Spleen (tissue), 11 donors: ENCODE measurements around the gene ME3. TPM values are rescaled to one million over a fixed set of nuclear protein-coding genes. Genes with fewer than 3 reads are reported as not detected.

Experiments
- DNase-seq: peaks from one replicate; pipeline ENCODE4 v3.0.0-alpha.2; 2020
- H3K27ac ChIP-seq, 8 donors: fragments of 200-600 bp; sonication (generic) in 7 of 8; 1 replicate in 4 of 8; 2 replicates in 4 of 8; pipeline versions ENCODE4 v1.5.0 to v1.8.0; 2016 to 2021; ENCODE audit warnings: inconsistent platforms in 4 of 8, mild to moderate bottlenecking in 4 of 8, moderate library complexity in 1 of 8
- H3K27me3 ChIP-seq, 7 donors: fragments of 200-600 bp; sonication (generic) in 6 of 7; replicated peaks in 1 of 7; 1 replicate in 4 of 7; 2 replicates in 3 of 7; pipeline versions ENCODE4 v1.5.0 to v1.8.0; 2016 to 2021; ENCODE audit warnings: inconsistent platforms in 3 of 7, mild to moderate bottlenecking in 1 of 7
- H3K36me3 ChIP-seq, 6 donors: fragments of 200-600 bp; sonication (generic) in 5 of 6; 1 replicate in 4 of 6; 2 replicates in 2 of 6; pipeline versions ENCODE4 v1.5.0 to v1.8.0; 2016 to 2021; ENCODE audit warnings: inconsistent platforms in 2 of 6
- H3K4me1 ChIP-seq, 6 donors: fragments of 200-600 bp; sonication (generic) in 5 of 6; 1 replicate in 3 of 6; 2 replicates in 3 of 6; pipeline versions ENCODE4 v1.5.0 to v1.8.0; 2016 to 2021; ENCODE audit warnings: inconsistent platforms in 3 of 6
- H3K4me3 ChIP-seq, 8 donors: fragments of 200-600 bp; sonication (generic) in 7 of 8; 1 replicate in 4 of 8; 2 replicates in 4 of 8; pipeline versions ENCODE4 v1.5.0 to v1.8.0; 2016 to 2021; ENCODE audit warnings: inconsistent platforms in 4 of 8, mild to moderate bottlenecking in 4 of 8, moderate library complexity in 2 of 8
- H3K9me3 ChIP-seq, 8 donors: fragments of 200-600 bp; sonication (generic) in 7 of 8; 1 replicate in 4 of 8; 2 replicates in 4 of 8; pipeline versions ENCODE4 v1.5.0 to v1.8.0; 2016 to 2021; ENCODE audit warnings: inconsistent platforms in 4 of 8
- POLR2A ChIP-seq, 3 donors: fragments of 450-650 bp; IDR thresholded peaks; one replicate each; pipeline ENCODE4 v1.5.1; 2017; ENCODE audit warnings: antibody characterized with exemption in 3 of 3, mild to moderate bottlenecking in 1 of 3
- POLR2AphosphoS5 ChIP-seq, 3 donors: sonication (generic); formaldehyde crosslinking; IDR thresholded peaks; one replicate each; pipeline ENCODE4 v1.5.1; 2017; ENCODE audit warnings: antibody characterized with exemption in 3 of 3
- WGBS, 5 donors: extraction: QIAGEN DNeasy Blood & Tissue Kit in 3 of 5; methylation state at CpG; one replicate each; pipeline versions ENCODE4 v1.1.5 to v1.1.7; 2013 to 2018; 5-methylcytosine and 5-hydroxymethylcytosine counted together
- intact Hi-C: fragments of 100-400 bp; cut with DNase I; formaldehyde crosslinking; loops from one replicate; pipeline ENCODE4 v1.15.0; 2023; ENCODE audit warnings: low total_unique reads
- polyA plus RNA-seq, 3 donors: library from polyadenylated mRNA; stranded (reverse); fragments of 200-250 nt; gene quantifications; one replicate each; pipeline ENCODE4 v1.2.1, GENCODE V29; 2013
- total RNA-seq, 7 donors: library from RNA; depleted of rRNA in 3 of 7; stranded (reverse); fragments of >200 nt in 3 of 7; fragmentation: NEBNext Ultra II Directional in 4 of 7; extraction: Animal tissue kit (Norgen Biotek cat#: 25700) in 4 of 7; gene quantifications; one replicate each; pipeline versions ENCODE4 v1.1.0 to v1.2.1, GENCODE V29; 2016 to 2021
- TF ChIP-seq, protein P1 (sequence below), 11 experiments: fragments of 200-600 bp in 7 of 11; fragments of 450-650 bp in 4 of 11; sonication (generic) in 4 of 11; IDR thresholded peaks in 8 of 11; conservative IDR thresholded peaks in 3 of 11; 1 replicate in 7 of 11; 2 replicates in 4 of 11; pipeline versions ENCODE4 v1.4.0 to v1.8.0; 2016 to 2021; ENCODE audit warnings: antibody characterized with exemption in 11 of 11, inconsistent platforms in 4 of 11, mild to moderate bottlenecking in 1 of 11
- donor health status: healthy with polysubstance abuse.
- donor health status: DM: no; HTN: no; CAD: no; lungs with moderate emphysema.
- donor health status: DM: no; HTN: no; CAD: no.
- donor health status: Bipolar disorder and iron deficiency.
- donor health status: healthy.
- donor health status: DM: no; HTN: no; CAD: no.
- donor health status: DM: yes; HTN: yes; CAD: no.

Gene ME3
- total and polyA plus RNA-seq, 10 donors: 6.4 to 25.9 (median 18.3) TPM

- WGBS, 5 donors: 44 to 68% (median 57%) methylated on average over 3 of the region's 3 CpGs
- TF ChIP-seq POLR2A (IDR thresholded peaks at IDR 0.05): no peak
- TF ChIP-seq, protein P1, sequence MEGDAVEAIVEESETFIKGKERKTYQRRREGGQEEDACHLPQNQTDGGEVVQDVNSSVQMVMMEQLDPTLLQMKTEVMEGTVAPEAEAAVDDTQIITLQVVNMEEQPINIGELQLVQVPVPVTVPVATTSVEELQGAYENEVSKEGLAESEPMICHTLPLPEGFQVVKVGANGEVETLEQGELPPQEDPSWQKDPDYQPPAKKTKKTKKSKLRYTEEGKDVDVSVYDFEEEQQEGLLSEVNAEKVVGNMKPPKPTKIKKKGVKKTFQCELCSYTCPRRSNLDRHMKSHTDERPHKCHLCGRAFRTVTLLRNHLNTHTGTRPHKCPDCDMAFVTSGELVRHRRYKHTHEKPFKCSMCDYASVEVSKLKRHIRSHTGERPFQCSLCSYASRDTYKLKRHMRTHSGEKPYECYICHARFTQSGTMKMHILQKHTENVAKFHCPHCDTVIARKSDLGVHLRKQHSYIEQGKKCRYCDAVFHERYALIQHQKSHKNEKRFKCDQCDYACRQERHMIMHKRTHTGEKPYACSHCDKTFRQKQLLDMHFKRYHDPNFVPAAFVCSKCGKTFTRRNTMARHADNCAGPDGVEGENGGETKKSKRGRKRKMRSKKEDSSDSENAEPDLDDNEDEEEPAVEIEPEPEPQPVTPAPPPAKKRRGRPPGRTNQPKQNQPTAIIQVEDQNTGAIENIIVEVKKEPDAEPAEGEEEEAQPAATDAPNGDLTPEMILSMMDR (IDR thresholded peaks at IDR 0.05 in 8 of 11, conservative IDR thresholded peaks at IDR 0.05 in 3 of 11): no peak
- TF ChIP-seq POLR2AphosphoS5 (IDR thresholded peaks at IDR 0.05): no peak
- intact Hi-C loops: no loop called here
- Histone ChIP-seq H3K36me3 (no peaks in the 10 kb centered on the region), H3K9me3 (no peaks in the 10 kb centered on the region), H3K27ac (peak overlapping the region in 6 of 8 donors; percentile 79 to 91 (median 88)), H3K4me3 (peak overlapping the region in 7 of 8 donors; percentile 60 to 77 (median 69)), H3K27me3 (peaks cover 0 to 18% (median 9%) of the 10 kb centered on the region in 7 donors), H3K4me1 (peaks cover 0 to 32% (median 24%) of the 10 kb centered on the region in 6 donors)
- no peak for DNase-seq
Measured at GRCh38 chr11:86670911-86671310, 1.5 kb downstream of the ME3 start.

- Histone ChIP-seq H3K27me3 (peaks cover 0 to 18% (median 9%) of the 10 kb centered on the region in 7 donors), H3K4me1 (peaks cover 0 to 32% (median 24%) of the 10 kb centered on the region in 6 donors), H3K36me3 (no peaks in the 10 kb centered on the region), H3K27ac (no peak overlapping the region), H3K9me3 (no peaks in the 10 kb centered on the region), H3K4me3 (no peak overlapping the region)
- TF ChIP-seq, protein P1 (IDR thresholded peaks at IDR 0.05 in 8 of 11, conservative IDR thresholded peaks at IDR 0.05 in 3 of 11): no peak
- TF ChIP-seq POLR2A (IDR thresholded peaks at IDR 0.05) (no peak), POLR2AphosphoS5 (IDR thresholded peaks at IDR 0.05) (no peak)
- WGBS, 5 donors: 43 to 61% (median 50%) methylated on average over 5 of the region's 5 CpGs
- intact Hi-C loops: no loop called here
- DNase-seq: no peak
Measured at GRCh38 chr11:86670181-86670580, 2.2 kb downstream of the ME3 start.

DNA sequence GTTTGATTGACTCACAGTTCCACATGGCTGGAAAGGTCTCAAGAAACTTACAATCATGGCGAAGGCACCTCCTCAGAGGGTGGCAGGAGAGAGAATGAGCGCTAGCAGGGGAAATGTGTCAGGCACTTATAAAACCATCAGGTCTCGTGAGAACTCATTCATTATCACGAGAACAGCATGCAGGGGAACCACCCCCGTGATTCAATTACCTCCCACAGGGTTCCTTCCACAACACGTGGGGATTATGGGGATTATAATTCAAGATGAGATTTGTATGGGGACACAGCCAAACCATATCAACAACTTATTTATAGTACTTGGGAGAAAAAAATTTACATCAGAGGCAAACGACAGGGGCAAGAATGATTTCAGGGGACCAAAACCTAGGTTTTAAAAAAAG, 3.0 kb downstream of the ME3 start:
- peaks cover 0 to 32% (median 24%) of the 10 kb centered on the region in 6 donors for H3K4me1 ChIP-seq
- intact Hi-C loops: no loop called here
- TF ChIP-seq POLR2AphosphoS5 (IDR thresholded peaks at IDR 0.05) (no peak), POLR2A (IDR thresholded peaks at IDR 0.05) (no peak)
- TF ChIP-seq, protein P1 (IDR thresholded peaks at IDR 0.05 in 8 of 11, conservative IDR thresholded peaks at IDR 0.05 in 3 of 11): no peak
- H3K4me3 ChIP-seq: no peak overlapping the region
- DNase-seq: no peak
- H3K27me3 ChIP-seq: peaks cover 0 to 18% (median 9%) of the 10 kb centered on the region in 7 donors
- H3K9me3 ChIP-seq: no peaks in the 10 kb centered on the region
- H3K27ac ChIP-seq: no peak overlapping the region
- 69 to 86% (median 77%) methylated on average over 7 of the region's 7 CpGs for WGBS, 5 donors
- H3K36me3 ChIP-seq: no peaks in the 10 kb centered on the region

- TF ChIP-seq, protein P1 (IDR thresholded peaks at IDR 0.05 in 8 of 11, conservative IDR thresholded peaks at IDR 0.05 in 3 of 11): no peak
- TF ChIP-seq POLR2AphosphoS5 (IDR thresholded peaks at IDR 0.05): no peak
- TF ChIP-seq POLR2A (IDR thresholded peaks at IDR 0.05): no peak
- Histone ChIP-seq H3K27ac (no peak overlapping the region), H3K36me3 (no peaks in the 10 kb centered on the region), H3K4me3 (no peak overlapping the region), H3K4me1 (peaks cover 0 to 32% (median 24%) of the 10 kb centered on the region in 6 donors), H3K27me3 (peaks cover 0 to 18% (median 9%) of the 10 kb centered on the region in 7 donors), H3K9me3 (no peaks in the 10 kb centered on the region)
- intact Hi-C loops: no loop called here
- DNase-seq: no peak
Measured at GRCh38 chr11:86668929-86669328, 3.5 kb downstream of the ME3 start.
